Gastroesophageal sphincter (tissue), 4 donors: Measurements from ENCODE around the gene PRKG1. TPM values are rescaled to one million over a fixed set of nuclear protein-coding genes. Genes with fewer than 3 reads are reported as not detected.

Experiments
- ATAC-seq: fragments of 150-250 bp; one replicate; pipeline ENCODE4 v1.9.1; 2016; ENCODE audit warnings: mild to moderate bottlenecking, moderate library complexity
- H3K27ac ChIP-seq, 4 donors: fragments of 200-600 bp; sonication (generic) in 3 of 4; 1 replicate in 3 of 4; 2 replicates in 1 of 4; pipeline ENCODE4 v1.5.1; 2016 to 2019
- H3K27me3 ChIP-seq: fragments of 200-600 bp; sonication (generic); one replicate; pipeline ENCODE4 v1.5.1; 2019
- H3K36me3 ChIP-seq, 2 donors: fragments of 200-600 bp; sonication (generic); one replicate each; pipeline ENCODE4 v1.5.1; 2019; ENCODE audit warnings: control low read depth in 1 of 2
- H3K4me1 ChIP-seq, 3 donors: fragments of 200-600 bp; sonication (generic); 1 replicate in 2 of 3; 2 replicates in 1 of 3; pipeline ENCODE4 v1.5.1; 2016 to 2019; ENCODE audit warnings: control low read depth in 2 of 3
- H3K4me3 ChIP-seq, 2 donors: fragments of 200-600 bp; sonication (generic); one replicate each; pipeline ENCODE4 v1.5.1; 2019; ENCODE audit warnings: mild to moderate bottlenecking in 1 of 2, moderate library complexity in 1 of 2
- H3K9me3 ChIP-seq, 3 donors: fragments of 200-600 bp; sonication (generic); one replicate each; pipeline ENCODE4 v1.5.1; 2017 to 2019; ENCODE audit warnings: control low read depth in 2 of 3
- EP300 ChIP-seq: sonication (generic); formaldehyde crosslinking; IDR thresholded peaks from one replicate; pipeline ENCODE4 v1.6.1; 2017; ENCODE audit warnings: antibody characterized with exemption, mild to moderate bottlenecking
- POLR2A ChIP-seq, 2 donors: fragments of 450-650 bp; IDR thresholded peaks; one replicate each; pipeline ENCODE4 v1.6.1; 2017; ENCODE audit warnings: antibody characterized with exemption in 2 of 2, mild to moderate bottlenecking in 2 of 2, moderate library complexity in 1 of 2
- POLR2AphosphoS5 ChIP-seq: sonication (generic); formaldehyde crosslinking; IDR thresholded peaks from one replicate; pipeline ENCODE4 v1.6.1; 2017; ENCODE audit warnings: antibody characterized with exemption
- WGBS, 2 donors: methylation state at CpG; one replicate each; pipeline ENCODE4 v1.1.5; 2018; ENCODE audit warnings: low coverage in 1 of 2; 5-methylcytosine and 5-hydroxymethylcytosine counted together
- small RNA-seq, 4 donors: library from RNA; depleted of rRNA; stranded (forward); fragments of <200 nt; gene quantifications; one replicate each; pipeline ENCODE3, GENCODE V24; 2016
- total RNA-seq, 4 donors: library from RNA; depleted of rRNA; stranded (reverse); fragments of >200 nt; gene quantifications; one replicate each; pipeline ENCODE4 v1.1.0, GENCODE V29; 2016
- TF ChIP-seq, protein P1 (sequence below), 4 experiments: fragments of 200-600 bp in 2 of 4; fragments of 450-650 bp in 2 of 4; sonication (generic) in 1 of 4; IDR thresholded peaks; one replicate each; pipeline ENCODE4 v1.5.1; 2017 to 2019; ENCODE audit warnings: antibody characterized with exemption in 4 of 4, mild to moderate bottlenecking in 2 of 4, moderate library complexity in 2 of 4

PRKG1 gene
- total RNA-seq, 4 donors from 2014 or later = 27.5 to 73.2 (median 39.2) TPM

DNA sequence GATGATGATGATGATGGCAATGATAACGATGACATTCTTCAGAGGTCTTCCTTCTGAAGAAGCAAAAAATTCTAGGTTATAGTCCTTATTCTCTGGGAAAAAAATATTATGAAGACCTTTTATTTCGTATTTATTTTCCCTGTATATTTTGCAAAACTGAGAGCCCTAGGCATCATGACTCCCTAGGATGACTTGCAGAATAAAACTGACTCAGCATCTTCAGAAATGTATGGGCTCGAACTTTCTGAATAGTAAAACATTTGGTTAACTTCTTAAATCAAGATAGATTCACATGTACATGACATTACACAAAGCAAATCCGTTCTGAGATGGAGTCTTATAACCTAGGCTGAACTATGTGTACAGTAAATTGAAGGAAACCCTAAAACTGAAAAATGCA, 1269.2 kb downstream of the PRKG1 start:
- no peak for TF ChIP-seq EP300
- TF ChIP-seq POLR2A (IDR thresholded peaks at IDR 0.05) = no peak
- no peak for TF ChIP-seq POLR2AphosphoS5
- TF ChIP-seq, protein P1, sequence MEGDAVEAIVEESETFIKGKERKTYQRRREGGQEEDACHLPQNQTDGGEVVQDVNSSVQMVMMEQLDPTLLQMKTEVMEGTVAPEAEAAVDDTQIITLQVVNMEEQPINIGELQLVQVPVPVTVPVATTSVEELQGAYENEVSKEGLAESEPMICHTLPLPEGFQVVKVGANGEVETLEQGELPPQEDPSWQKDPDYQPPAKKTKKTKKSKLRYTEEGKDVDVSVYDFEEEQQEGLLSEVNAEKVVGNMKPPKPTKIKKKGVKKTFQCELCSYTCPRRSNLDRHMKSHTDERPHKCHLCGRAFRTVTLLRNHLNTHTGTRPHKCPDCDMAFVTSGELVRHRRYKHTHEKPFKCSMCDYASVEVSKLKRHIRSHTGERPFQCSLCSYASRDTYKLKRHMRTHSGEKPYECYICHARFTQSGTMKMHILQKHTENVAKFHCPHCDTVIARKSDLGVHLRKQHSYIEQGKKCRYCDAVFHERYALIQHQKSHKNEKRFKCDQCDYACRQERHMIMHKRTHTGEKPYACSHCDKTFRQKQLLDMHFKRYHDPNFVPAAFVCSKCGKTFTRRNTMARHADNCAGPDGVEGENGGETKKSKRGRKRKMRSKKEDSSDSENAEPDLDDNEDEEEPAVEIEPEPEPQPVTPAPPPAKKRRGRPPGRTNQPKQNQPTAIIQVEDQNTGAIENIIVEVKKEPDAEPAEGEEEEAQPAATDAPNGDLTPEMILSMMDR (IDR thresholded peaks at IDR 0.05) = no peak
- Histone ChIP-seq H3K4me3 (no peak overlapping the region), H3K27me3 (peaks cover 19% of the 10 kb centered on the region), H3K9me3 (no peaks in the 10 kb centered on the region), H3K4me1 (no peaks in the 10 kb centered on the region), H3K36me3 (no peaks in the 10 kb centered on the region), H3K27ac (no peak overlapping the region)
- ATAC-seq = no peak
- 56 to 77% methylated on average over 3 to 4 of the region's 4 CpGs for WGBS, 2 donors

DNA sequence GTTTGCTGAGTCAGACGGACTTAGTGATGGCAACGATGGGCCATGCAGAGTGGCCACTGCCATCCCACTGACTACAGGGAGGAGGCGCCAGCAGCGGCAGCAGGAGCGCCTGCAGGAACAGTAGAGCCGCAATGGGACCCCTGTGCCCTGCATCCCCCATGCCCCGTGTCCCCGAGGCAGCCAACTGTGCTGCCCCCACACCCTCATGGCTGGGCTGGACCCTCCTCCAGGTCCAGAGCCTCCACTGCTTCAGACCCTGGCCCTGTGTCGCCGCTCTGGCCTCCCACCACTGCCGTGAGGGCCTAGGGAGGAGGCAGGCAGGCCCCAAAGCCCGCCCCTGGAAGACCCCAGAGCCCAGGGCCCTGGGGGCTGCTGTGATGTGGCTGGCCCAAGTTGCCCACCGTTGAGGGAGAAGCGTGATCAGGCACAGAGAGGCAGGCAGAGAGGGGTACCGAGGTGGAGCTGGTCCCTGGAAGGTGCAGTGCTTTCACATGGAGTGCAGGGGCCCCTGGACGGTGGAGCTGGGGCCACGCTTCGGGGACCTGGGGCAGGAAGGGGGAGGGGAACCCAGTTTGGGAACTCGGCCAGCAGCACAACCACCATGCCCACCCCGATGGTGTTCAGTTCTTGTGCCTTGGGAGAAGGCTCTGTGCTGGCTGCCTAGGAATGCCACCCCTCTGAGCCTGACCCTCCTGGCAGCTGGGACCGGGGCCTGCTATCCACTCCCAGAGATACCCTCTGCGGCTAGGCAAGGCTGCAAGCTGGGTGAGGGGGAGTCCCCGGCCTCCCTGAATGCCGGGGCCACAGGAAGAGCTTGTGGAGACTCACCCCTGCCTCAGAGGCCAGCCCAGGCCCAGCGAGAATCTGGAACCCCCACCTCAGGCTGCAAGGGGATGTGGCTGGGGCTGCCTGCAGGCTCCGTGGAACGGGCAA, 1272.4 kb downstream of the PRKG1 start:
- Histone ChIP-seq H3K27ac (no peak overlapping the region), H3K27me3 (peaks cover 18% of the 10 kb centered on the region), H3K4me3 (no peak overlapping the region), H3K4me1 (no peaks in the 10 kb centered on the region), H3K9me3 (no peaks in the 10 kb centered on the region), H3K36me3 (no peaks in the 10 kb centered on the region)
- WGBS, 2 donors = 93% methylated on average over 5 of the region's 27 CpGs; no CpG with 5 or more reads in 1 of the 2 donors
- TF ChIP-seq POLR2AphosphoS5 (no peak), EP300 (no peak), POLR2A (IDR thresholded peaks at IDR 0.05) (no peak)
- TF ChIP-seq, protein P1 (IDR thresholded peaks at IDR 0.05) = no peak
- peak; percentile 13 for ATAC-seq

DNA sequence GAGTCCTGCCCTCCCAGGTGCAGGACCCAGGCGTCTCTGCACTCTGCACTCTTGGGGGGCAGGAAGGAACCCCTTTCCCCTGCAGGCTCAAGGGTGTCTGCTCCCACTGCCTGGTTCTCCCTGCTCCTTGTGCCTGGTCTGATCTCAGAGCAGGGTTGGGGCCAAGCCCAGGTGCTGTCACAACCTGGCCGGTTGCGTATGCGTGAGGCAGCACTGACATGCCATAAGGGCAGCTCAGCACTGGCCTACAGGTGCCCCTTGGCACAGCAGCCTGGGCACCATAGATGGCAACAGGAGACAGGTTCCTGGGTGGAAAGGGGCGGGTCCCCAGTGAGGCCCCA, 1273.0 kb downstream of the PRKG1 start:
- no peaks in the 10 kb centered on the region for H3K4me1 ChIP-seq
- H3K27ac ChIP-seq = no peak overlapping the region
- no peak for TF ChIP-seq POLR2A (IDR thresholded peaks at IDR 0.05)
- TF ChIP-seq POLR2AphosphoS5 = no peak
- no peak for TF ChIP-seq EP300
- TF ChIP-seq, protein P1 (IDR thresholded peaks at IDR 0.05) = no peak
- no peaks in the 10 kb centered on the region for H3K36me3 ChIP-seq
- H3K27me3 ChIP-seq = peaks cover 18% of the 10 kb centered on the region
- no peak for ATAC-seq
- no peaks in the 10 kb centered on the region for H3K9me3 ChIP-seq
- no peak overlapping the region for H3K4me3 ChIP-seq
- WGBS, 2 donors = 100% methylated on average over 2 of the region's 5 CpGs; no CpG with 5 or more reads in 1 of the 2 donors

Small RNA genes within 50 kb of the gene (small RNA-seq; reads per million reads assigned to genes)
- gene MIR605 = 0 to 0.38 (median 0) reads per million in 4 donors

Other genes starting within 250 kb of the PRKG1 start
- gene A1CF, start 188.9 kb upstream of the PRKG1 start, total RNA-seq = under 1 TPM in 1 of 4 donors, not detected in 3; 0.04 TPM